GM12891 (cell line): ENCODE results near the gene C1orf116.

ENCODE experiments used
- POLR2A ChIP-seq: IDR thresholded peaks from 2 replicates; pipeline ENCODE4 v1.6.1; 2011; ENCODE audit warnings: low read depth, low read length, control low read depth
- POLR2AphosphoS5 ChIP-seq: IDR thresholded peaks from 2 replicates; pipeline ENCODE4 v1.6.1; 2011; ENCODE audit warnings: low read depth, low read length, control low read depth
- POU2F2 ChIP-seq: IDR thresholded peaks from 2 replicates; pipeline ENCODE4 v1.6.1; 2011; ENCODE audit warnings: low read depth, mild to moderate bottlenecking, control low read depth, low read length, moderate library complexity
- TAF1 ChIP-seq: IDR thresholded peaks from 2 replicates; pipeline ENCODE4 v1.6.1; 2011; ENCODE audit warnings: low read depth, low read length, control low read depth

DNA sequence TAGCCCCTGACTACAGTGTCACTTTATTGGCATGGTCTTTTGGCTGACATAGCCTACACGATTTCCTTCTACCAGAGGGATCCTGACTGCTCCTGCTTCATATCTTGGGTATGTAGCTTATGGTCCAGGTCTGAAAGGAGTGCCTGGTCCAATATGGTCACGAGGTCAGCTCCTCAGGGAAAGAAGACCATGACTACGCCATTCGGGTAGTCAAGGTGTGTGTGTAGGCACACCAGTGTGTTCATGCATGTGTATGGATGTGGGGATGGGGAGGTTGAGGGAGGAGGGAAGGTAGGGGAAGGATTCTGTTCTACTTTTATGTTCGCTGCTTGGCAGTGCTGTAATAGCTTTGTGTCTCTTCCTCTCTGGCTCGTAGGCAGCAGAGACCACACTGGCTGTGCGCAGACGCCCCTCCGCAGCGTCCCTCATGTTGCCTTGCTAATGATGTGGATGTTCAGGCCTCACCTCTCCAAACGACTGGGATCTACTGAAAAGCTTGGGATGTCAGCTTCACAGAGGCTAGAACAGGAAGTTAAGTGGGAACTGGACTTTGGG is 46.1 kb upstream of the C1orf116 start:
- TF ChIP-seq POLR2A (no peak), POLR2AphosphoS5 (no peak), TAF1 (no peak), POU2F2 (no peak)
